ENCODE measurements around the gene AJAP1. TPM values are rescaled to one million over a fixed set of nuclear protein-coding genes. Genes with fewer than 3 reads are reported as not detected.

The AJAP1 gene
- total RNA-seq, 5 donors from 2014 or later (not counting 1 experiment from before 2014, with no cell fraction given): 0.44 to 4.4 (median 0.61) TPM

DNA sequence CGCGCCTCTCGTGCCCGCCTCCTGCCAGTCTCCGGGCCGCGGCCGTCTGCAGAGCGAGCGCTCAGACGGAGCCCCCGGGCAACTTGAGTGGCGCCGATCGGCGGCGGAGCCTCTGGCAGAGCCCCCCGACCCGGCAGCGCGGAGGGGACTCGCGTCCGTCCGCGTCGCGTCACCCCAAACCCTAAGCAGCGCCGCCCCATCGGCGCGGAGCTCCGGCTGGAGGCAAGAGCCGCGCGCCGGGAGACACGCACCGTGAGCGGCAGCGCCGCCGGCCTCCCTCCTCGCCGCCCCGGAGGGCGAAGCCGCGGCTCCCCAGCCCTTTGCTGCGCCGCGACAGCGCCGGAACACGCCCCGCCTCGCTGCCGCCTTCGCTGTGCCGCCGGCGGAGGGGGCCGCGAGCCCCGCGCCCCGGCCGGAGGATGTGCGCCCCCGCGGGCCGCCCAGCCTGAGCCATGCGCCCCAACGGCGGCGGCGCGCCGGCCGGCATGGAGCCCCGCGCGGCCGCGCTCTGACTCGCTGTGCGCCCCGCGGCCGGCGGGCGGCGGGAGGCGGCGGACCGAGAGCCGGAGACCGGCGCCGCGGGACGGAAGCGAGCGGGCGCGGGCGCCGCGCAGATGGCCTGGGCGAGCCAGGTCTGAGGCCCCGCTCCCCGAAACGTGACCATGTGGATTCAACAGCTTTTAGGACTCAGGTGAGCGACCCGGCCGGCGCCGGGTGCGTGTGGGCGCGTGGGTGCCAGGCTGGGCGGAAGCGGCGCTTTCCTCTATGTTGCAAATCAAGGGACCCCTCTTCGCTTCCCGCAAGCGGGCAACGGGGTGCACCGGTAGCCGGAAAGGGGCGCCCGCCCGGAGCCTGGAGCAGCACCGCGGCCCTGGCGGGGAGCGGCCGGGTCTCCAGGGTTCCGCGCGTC lies 610 bp downstream of the AJAP1 start:
- H3K9me3 ChIP-seq: no peaks in the 10 kb centered on the region
- peaks cover 29 to 50% of the 10 kb centered on the region in 2 donors for H3K27me3 Mint-ChIP-seq
- H3K36me3 ChIP-seq (ENCODE audit: control insufficient read depth in 2 of 2, extremely low read depth in 1 of 2, insufficient read depth in 1 of 2, low read length in 1 of 2): no peaks in the 10 kb centered on the region
- H3K27me3 ChIP-seq (replicated peaks in 1 of 2; ENCODE audit: control insufficient read depth in 2 of 2, extremely low read depth in 1 of 2, insufficient read depth in 2 of 2, low read length in 1 of 2): peaks cover 10 to 65% of the 10 kb centered on the region in 2 experiments
- POLR2A ChIA-PET: no interaction called here
- WGBS (ENCODE audit: insufficient coverage): 3% methylated on average over 142 of the region's 142 CpGs
- peaks cover 0 to 9% of the 10 kb centered on the region in 2 experiments for H3K4me1 ChIP-seq (ENCODE audit: control insufficient read depth in 1 of 2, extremely low read depth in 1 of 2, insufficient read depth in 2 of 2, low read length in 2 of 2)
- CTCF ChIA-PET: no interaction called here
- no peaks in the 10 kb centered on the region for H3K9me3 Mint-ChIP-seq
- no peak for ATAC-seq (replicated peaks in 1 of 4)
- peaks cover 0 to 7% (median 7%) of the 10 kb centered on the region in 3 donors for H3K4me1 Mint-ChIP-seq
- no peak overlapping the region for H3K27ac ChIP-seq (ENCODE audit: low read length)
- H3K4me3 ChIP-seq (ENCODE audit: control insufficient read depth in 1 of 2, extremely low read depth in 1 of 2, low read length in 1 of 2): no peak overlapping the region
- H3K4me3 Mint-ChIP-seq: no peak overlapping the region
- DNase-seq: no peak
- H3K27ac Mint-ChIP-seq: no peak overlapping the region
- no peaks in the 10 kb centered on the region for H3K36me3 Mint-ChIP-seq

DNA sequence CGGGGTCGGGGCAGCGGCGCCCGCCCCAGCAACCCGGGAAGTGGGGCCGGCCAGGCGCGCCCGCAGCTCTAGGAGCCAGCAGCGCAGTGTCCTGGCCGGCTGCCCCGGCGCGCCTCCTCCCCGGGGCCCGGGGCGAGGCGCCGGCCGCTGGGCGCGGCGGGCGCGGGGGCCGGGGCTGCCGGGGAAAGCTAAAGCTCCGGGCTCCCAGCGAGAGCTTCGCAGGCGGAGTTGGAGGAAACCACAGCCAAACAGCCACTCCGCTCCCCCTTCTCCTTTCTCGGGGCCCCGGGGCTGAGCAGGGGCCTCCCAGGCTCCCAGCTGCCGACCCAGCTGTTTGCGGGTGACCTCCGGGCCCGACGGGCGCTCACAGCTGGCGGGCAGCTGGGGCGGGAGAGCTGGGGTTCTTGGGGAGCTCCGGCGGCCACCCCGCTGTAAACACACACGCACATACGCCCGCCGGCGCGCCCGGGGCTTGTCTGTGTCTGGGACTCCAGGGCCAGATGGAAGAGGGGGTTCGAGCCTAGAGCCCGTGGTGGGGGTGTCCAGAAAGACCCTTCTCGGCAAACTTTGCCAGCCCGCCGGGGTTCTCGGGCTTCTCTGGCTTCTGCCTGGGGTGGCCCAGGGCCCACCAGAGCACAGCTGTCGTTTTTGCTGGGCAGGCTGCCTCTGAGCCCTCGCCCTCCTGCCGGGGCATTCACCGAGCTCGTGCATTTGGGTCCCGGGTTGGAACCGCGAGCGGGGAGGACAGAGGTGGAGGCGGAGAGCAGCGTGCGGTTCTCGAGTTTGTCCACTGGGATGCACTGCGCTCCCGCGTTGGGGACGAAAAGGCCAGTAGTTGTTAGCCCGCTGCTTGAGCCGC lies 1.5 kb downstream of the AJAP1 start:
- Histone ChIP-seq H3K36me3 (ENCODE audit: control insufficient read depth in 2 of 2, extremely low read depth in 1 of 2, insufficient read depth in 1 of 2, low read length in 1 of 2) (no peaks in the 10 kb centered on the region), H3K4me1 (ENCODE audit: control insufficient read depth in 1 of 2, extremely low read depth in 1 of 2, insufficient read depth in 2 of 2, low read length in 2 of 2) (peaks cover 0 to 9% of the 10 kb centered on the region in 2 experiments), H3K27me3 (replicated peaks in 1 of 2; ENCODE audit: control insufficient read depth in 2 of 2, extremely low read depth in 1 of 2, insufficient read depth in 2 of 2, low read length in 1 of 2) (peaks cover 10 to 59% of the 10 kb centered on the region in 2 experiments), H3K9me3 (no peaks in the 10 kb centered on the region), H3K4me3 (ENCODE audit: control insufficient read depth in 1 of 2, extremely low read depth in 1 of 2, low read length in 1 of 2) (no peak overlapping the region), H3K27ac (ENCODE audit: low read length) (no peak overlapping the region)
- peaks cover 0 to 9% (median 7%) of the 10 kb centered on the region in 3 donors for H3K4me1 Mint-ChIP-seq
- H3K4me3 Mint-ChIP-seq: peak overlapping the region in 1 of 3 donors; percentile 6
- H3K36me3 Mint-ChIP-seq: no peaks in the 10 kb centered on the region
- CTCF ChIA-PET: interaction anchor here in 1 of 2 donors (0.8 kb wide), 1 partner anchor 182 kb away, joined by 3 read pairs; no protein-coding TSS in a partner anchor
- WGBS (ENCODE audit: insufficient coverage): 3% methylated on average over 67 of the region's 78 CpGs
- H3K27me3 Mint-ChIP-seq: peaks cover 28 to 58% of the 10 kb centered on the region in 2 donors
- H3K27ac Mint-ChIP-seq: no peak overlapping the region
- H3K9me3 Mint-ChIP-seq: no peaks in the 10 kb centered on the region
- POLR2A ChIA-PET: no interaction called here
- ATAC-seq (replicated peaks in 1 of 4) (peak in 2 of 4 experiments; percentile 41 to 45), DNase-seq (peak in 4 of 35 experiments; percentile 1 to 6 (median 4))

DNA sequence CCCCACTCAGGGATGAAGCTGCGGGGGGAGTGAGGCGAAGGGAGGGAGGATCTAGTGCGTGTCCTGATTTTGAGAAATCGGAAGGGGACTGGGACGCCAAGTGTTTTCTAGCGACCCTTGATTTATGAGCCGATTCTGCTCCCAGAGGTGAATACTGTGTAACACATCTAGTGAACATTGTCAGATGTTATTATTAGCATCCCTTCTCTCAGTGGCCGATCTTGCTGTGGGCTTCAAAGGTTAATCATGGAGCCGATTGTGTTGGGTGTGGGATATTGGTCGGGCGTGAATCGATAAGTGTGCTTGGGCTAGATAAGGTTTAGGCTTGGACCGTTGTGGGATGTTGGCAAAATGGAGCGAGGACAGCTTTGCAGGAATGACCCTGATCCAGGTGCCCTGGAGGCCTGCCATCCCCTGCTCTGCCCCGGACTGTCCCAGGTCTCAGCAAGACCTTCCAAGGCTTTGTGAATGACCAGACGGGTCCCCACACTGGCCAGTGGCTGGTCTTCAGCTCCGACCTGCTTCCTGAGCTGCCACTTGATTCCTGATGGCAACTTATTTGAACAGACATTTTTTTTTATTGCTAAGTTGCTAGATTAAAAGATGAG lies 2.2 kb downstream of the AJAP1 start:
- peaks cover 0 to 9% of the 10 kb centered on the region in 2 experiments for H3K4me1 ChIP-seq (ENCODE audit: control insufficient read depth in 1 of 2, extremely low read depth in 1 of 2, insufficient read depth in 2 of 2, low read length in 2 of 2)
- no peaks in the 10 kb centered on the region for H3K36me3 ChIP-seq (ENCODE audit: control insufficient read depth in 2 of 2, extremely low read depth in 1 of 2, insufficient read depth in 1 of 2, low read length in 1 of 2)
- Mint-ChIP-seq H3K27ac (no peak overlapping the region), H3K27me3 (peaks cover 23 to 58% of the 10 kb centered on the region in 2 donors), H3K4me3 (peak overlapping the region in 1 of 3 donors; percentile 6), H3K9me3 (no peaks in the 10 kb centered on the region), H3K4me1 (peaks cover 0 to 9% (median 7%) of the 10 kb centered on the region in 3 donors), H3K36me3 (no peaks in the 10 kb centered on the region)
- no peaks in the 10 kb centered on the region for H3K9me3 ChIP-seq
- 19% methylated on average over 10 of the region's 17 CpGs for WGBS (ENCODE audit: insufficient coverage)
- DNase-seq (no peak), ATAC-seq (replicated peaks in 1 of 4) (no peak)
- CTCF ChIA-PET: interaction anchor here in 1 of 2 donors (0.8 kb wide), 1 partner anchor 182 kb away, joined by 3 read pairs; no protein-coding TSS in a partner anchor
- no peak overlapping the region for H3K27ac ChIP-seq (ENCODE audit: low read length)
- peaks cover 12 to 55% of the 10 kb centered on the region in 2 experiments for H3K27me3 ChIP-seq (replicated peaks in 1 of 2; ENCODE audit: control insufficient read depth in 2 of 2, extremely low read depth in 1 of 2, insufficient read depth in 2 of 2, low read length in 1 of 2)
- H3K4me3 ChIP-seq (ENCODE audit: control insufficient read depth in 1 of 2, extremely low read depth in 1 of 2, low read length in 1 of 2): no peak overlapping the region
- POLR2A ChIA-PET: no interaction called here

DNA sequence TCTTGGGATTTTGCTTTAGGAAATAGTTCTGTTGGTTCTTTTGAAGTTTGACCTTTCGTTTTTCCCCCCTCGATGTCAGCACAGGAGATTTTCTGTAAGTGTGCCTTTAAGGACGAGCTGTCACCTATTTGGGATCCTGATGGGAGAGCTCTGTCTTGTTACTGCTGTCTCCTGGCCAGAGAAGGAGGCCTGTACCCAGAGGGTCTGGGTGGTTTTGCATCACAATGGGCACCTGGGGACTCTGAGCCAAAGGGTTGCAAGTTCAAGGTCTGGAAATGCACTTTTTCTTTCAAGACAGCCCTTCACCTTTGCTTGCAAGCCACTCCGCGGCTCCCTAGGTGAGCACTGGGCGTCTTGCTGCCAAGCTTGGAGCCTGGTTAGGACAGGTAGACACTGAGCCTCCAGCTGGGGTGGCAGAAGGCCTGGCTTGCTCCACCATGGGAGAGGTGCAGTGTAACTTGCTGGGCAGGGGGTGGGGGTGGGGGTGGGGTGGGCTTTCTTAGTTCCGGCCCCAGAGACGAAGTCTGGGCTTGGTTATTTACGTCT lies 2.9 kb downstream of the AJAP1 start:
- CTCF ChIA-PET: no interaction called here

DNA sequence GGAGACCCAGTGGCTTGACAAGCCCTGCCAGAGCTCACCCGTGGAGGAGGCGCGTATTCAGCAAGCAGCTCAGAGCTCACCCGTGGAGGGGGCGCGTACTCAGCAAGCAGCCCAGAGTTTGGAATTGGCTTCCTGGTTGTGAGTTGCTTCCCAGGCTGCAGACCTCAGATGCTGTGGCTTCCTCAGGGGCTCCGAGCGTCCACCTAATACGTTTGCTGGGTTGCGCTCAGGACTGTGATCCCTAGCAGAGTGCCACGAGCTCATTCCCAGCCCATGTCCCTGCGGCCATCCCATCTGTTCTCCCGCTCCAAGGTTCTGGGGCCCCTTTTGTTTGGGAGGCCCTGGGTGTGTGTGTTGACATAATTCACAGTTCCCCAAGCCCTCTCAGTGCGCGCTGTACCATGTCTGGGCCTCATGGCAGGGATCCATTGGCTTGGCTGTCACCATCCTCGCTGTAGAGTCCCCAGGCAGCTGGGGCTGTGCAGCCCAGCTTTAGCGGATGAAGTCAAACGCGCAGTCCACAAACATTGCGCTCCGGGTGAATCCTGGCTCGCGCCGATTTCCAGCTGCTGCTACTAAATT lies 3.6 kb downstream of the AJAP1 start:
- no peaks in the 10 kb centered on the region for H3K9me3 Mint-ChIP-seq
- CTCF ChIA-PET: no interaction called here
- no peak for ATAC-seq (replicated peaks in 1 of 4)

More for the DNA sequence above, 2.9 kb downstream of the AJAP1 start:
- Mint-ChIP-seq H3K36me3 (no peaks in the 10 kb centered on the region), H3K4me3 (peak overlapping the region in 1 of 3 donors; percentile 6), H3K27ac (no peak overlapping the region), H3K4me1 (peaks cover 0 to 9% (median 7%) of the 10 kb centered on the region in 3 donors), H3K27me3 (peaks cover 27 to 61% of the 10 kb centered on the region in 2 donors), H3K9me3 (no peaks in the 10 kb centered on the region)
- 7% methylated on average over 4 of the region's 9 CpGs for WGBS (ENCODE audit: insufficient coverage)
- Histone ChIP-seq H3K27me3 (replicated peaks in 1 of 2; ENCODE audit: control insufficient read depth in 2 of 2, extremely low read depth in 1 of 2, insufficient read depth in 2 of 2, low read length in 1 of 2) (peaks cover 12 to 54% of the 10 kb centered on the region in 2 experiments), H3K27ac (ENCODE audit: low read length) (no peak overlapping the region), H3K36me3 (ENCODE audit: control insufficient read depth in 2 of 2, extremely low read depth in 1 of 2, insufficient read depth in 1 of 2, low read length in 1 of 2) (no peaks in the 10 kb centered on the region), H3K9me3 (no peaks in the 10 kb centered on the region), H3K4me3 (ENCODE audit: control insufficient read depth in 1 of 2, extremely low read depth in 1 of 2, low read length in 1 of 2) (no peak overlapping the region), H3K4me1 (ENCODE audit: control insufficient read depth in 1 of 2, extremely low read depth in 1 of 2, insufficient read depth in 2 of 2, low read length in 2 of 2) (peaks cover 0 to 8% of the 10 kb centered on the region in 2 experiments)
- no peak for DNase-seq
- POLR2A ChIA-PET: no interaction called here
- ATAC-seq (replicated peaks in 1 of 4): no peak

More for the DNA sequence above, 3.6 kb downstream of the AJAP1 start:
- Histone ChIP-seq H3K27ac (ENCODE audit: low read length) (no peak overlapping the region), H3K4me1 (ENCODE audit: control insufficient read depth in 1 of 2, extremely low read depth in 1 of 2, insufficient read depth in 2 of 2, low read length in 2 of 2) (peaks cover 0 to 1% of the 10 kb centered on the region in 2 experiments), H3K27me3 (replicated peaks in 1 of 2; ENCODE audit: control insufficient read depth in 2 of 2, extremely low read depth in 1 of 2, insufficient read depth in 2 of 2, low read length in 1 of 2) (peaks cover 12 to 47% of the 10 kb centered on the region in 2 experiments), H3K9me3 (no peaks in the 10 kb centered on the region), H3K4me3 (ENCODE audit: control insufficient read depth in 1 of 2, extremely low read depth in 1 of 2, low read length in 1 of 2) (no peak overlapping the region), H3K36me3 (ENCODE audit: control insufficient read depth in 2 of 2, extremely low read depth in 1 of 2, insufficient read depth in 1 of 2, low read length in 1 of 2) (no peaks in the 10 kb centered on the region)
- Mint-ChIP-seq H3K36me3 (no peaks in the 10 kb centered on the region), H3K27me3 (peaks cover 30 to 65% of the 10 kb centered on the region in 2 donors), H3K27ac (no peak overlapping the region), H3K4me3 (no peak overlapping the region), H3K4me1 (peaks cover 0 to 9% (median 7%) of the 10 kb centered on the region in 3 donors)
- DNase-seq: no peak
- 30% methylated on average over 21 of the region's 24 CpGs for WGBS (ENCODE audit: insufficient coverage)
- POLR2A ChIA-PET: no interaction called here

Data from T-cell (primary cell).